HG02943 (cell line): ENCODE data around the gene IZUMO4.

Experiments
- ATAC-seq: cut with Tn5 transposase; IDR thresholded peaks from one replicate; pipeline ENCODE4 v1.9.1; 2021; ENCODE audit warnings: mild to moderate bottlenecking, low read depth, moderate library complexity; ENCODE audit not compliant: unreplicated experiment

Gene IZUMO4

DNA sequence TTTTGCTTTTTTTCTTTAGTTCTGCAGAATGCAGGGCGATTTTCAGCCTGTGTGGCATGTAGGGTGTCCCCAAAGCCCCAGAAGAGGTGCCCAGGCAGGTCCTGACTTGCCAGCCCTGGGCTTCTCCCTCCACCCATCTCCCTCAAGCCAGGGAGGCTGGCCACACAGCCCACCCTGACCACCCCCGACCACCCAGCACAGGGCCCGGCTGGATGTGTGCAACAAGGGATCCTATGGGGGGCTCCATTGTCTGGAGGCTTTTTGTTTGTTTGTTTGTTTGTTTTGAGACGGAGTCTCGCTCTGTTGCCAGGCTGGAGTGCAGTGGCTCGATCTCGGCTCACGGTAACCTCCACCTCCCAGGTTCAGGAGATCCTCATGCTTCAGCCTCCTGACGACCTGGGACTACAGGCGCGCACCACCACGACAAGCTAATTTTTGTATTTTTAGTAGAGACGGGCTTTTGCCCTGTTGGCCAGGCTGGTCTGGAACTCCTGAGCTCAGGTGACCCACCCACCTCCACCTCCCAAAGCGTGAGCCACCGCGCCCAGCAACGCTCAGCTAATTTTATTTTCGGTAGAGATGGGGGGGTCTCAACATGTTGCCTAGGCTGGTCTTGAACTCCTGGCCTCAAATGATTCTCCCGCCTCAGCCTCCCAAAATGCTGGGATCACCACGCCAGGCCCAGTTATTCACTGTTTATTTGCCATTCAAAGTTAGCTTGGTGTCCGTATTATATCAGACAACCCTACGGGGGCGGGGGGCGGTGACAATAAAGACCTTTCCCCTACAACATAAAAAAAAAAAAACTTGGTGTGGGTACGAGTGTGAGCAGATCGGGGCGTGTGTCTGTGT lies 37.9 kb upstream of the IZUMO4 start:
- no peak for ATAC-seq

DNA sequence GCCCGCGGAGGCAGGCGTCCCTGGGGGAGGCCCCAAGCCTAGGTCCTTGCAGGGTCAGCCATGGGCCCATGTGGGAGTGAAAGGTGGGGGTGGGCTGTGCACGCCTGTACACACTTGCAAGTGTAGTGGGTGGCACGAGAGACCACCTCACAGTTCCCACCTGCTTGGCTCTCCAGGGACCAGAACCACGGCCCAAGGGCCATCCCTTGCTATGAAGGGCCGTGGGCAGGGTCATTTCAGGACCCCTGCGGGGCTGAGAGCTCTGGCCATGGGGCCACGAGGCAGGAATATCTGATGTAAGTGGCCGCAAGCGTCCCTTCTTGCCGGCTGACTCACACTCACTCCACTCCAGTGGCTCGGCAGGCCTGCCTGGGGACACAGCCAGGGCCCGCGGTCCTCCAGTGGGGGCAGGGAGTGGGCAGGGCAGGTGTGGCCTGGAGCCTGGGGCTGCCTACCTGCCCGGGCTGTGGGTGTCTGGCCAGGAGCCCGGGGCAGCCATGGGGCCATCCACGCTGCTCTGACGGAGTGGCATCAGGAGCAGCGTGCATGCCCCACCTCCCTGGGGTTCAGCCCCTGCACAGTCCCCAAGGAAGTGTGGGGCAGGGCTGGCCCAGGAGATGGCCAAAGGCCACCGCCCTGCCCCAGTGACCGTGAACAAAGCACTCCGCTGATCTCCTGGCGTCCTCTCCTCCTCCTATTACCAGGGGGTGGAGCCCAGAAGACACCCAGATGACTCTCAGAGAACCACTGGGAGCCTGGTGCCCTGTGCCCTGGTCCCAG lies 37.1 kb upstream of the IZUMO4 start:
- ATAC-seq = no peak

DNA sequence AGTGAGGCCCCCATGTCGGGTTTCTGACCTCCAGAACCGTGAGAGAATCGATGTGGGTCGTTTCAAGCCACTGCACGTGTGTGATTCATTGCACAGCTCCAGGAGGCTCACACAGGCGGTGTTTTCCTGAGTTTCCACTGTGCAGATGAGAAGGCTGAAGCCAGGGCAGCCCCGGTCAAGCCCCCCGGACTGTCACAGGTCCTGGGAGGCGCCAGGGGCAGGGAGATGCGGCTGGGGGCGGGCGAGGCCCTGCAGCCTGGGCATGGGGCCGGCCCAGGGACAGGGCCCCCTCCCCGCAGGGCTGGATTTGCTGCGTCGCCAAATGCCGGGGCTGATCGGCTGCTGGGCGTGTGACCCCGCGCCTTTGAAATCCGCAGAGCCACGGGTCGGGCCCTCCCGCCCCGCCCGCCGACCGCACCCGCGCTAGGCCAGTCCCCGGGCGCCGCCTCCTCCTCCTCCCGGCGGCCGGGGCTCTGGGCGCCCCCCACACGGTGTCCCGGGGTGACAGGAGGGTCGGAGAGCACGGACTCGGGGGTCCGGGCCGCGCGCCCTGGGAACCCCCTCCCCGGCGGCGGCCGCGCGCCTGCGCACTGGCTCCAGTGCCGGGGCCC lies 35.7 kb upstream of the IZUMO4 start:
- ATAC-seq = peak; percentile 24

GRCh38 chr19:2061495-2062388 lies 35.0 kb upstream of the IZUMO4 start:
- peak; percentile 67 for ATAC-seq

GRCh38 chr19:2062389-2062729 lies 34.4 kb upstream of the IZUMO4 start:
- no peak for ATAC-seq

- no peak for ATAC-seq
Measured at GRCh38 chr19:2062770-2063169, 33.9 kb upstream of the IZUMO4 start.

DNA sequence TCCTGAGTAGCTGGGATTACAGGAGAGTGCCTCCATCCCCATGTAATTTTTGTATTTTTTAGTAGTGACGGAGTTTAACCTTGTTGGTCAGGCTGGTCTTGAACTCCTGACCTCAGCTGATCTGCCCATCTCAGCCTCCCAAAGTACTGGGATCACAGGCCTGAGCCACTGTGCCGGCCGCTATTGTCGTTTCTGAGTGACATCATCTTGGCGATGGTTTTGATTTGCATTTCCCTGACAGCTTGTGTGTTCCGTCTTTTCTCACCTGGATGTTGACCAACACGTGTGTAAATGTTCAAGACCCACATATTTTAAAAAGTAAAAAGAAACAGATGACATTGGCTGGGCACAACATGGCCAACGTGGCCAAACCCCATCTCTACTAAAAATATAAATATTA lies 32.9 kb upstream of the IZUMO4 start:
- no peak for ATAC-seq

DNA sequence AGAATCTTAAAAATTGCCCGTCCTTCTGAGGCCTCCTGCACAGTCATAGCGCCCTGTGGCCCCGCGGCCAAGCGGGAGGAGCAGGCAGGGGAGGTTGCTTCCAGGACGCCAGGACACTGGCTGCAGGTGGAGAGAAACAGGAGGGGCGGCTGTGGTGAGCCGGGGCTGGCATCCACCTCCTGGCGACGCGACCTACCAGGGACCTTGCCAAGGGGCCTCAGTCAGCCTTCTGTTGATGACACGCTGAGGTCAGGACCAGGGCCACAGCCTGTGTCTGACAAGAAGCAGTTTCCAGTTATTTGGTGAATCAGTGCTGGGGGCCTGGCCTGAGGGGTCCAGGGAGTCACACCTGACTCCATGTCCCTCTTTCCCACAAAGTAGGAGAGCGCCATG lies 32.3 kb upstream of the IZUMO4 start:
- ATAC-seq = no peak

- no peak for ATAC-seq
Measured at GRCh38 chr19:2064788-2065524, 31.8 kb upstream of the IZUMO4 start.

DNA sequence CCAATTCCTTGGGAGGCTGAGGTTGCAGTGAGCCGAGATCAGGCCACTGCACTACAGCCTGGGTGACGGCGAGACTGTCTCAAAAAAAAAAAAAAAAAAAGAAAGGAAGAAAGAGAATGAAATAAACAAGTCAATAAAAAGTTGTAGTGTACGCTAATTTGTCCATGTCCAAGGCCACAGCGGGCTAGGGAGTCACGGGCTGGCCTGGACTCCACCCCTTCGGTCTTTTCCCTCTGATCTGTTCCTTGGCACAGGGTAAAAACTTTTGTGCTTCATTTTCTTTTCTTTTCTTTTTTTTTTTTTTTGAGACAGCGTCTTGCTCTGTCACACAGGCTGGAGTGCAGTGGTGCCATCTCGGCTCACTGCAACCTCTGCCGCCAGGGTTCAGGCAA lies 26.3 kb upstream of the IZUMO4 start:
- no peak for ATAC-seq

- ATAC-seq = no peak
Measured at GRCh38 chr19:2070986-2071673, 25.6 kb upstream of the IZUMO4 start.

- ATAC-seq = no peak
Measured at GRCh38 chr19:2072757-2073551, 23.8 kb upstream of the IZUMO4 start.

DNA sequence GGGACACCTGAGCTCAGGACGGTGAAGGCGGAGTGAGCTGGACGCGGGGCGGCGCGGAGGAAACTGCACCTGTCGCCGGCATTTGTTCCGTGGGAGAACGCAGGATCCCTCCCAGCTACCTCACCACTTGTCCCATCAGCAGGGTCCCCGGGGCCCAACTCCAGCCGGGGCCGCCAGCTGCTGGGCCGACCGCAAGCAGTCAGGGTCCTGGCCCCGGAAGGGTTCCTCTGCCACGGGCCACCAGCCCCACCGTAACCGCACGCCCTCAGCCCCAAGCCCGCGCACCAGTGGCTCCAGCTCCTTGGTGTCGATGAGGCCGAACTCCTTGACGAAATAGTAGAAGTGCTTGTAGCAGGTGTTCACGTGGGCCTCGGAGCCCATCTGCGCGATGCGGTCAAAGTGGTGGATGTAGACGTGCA lies 20.2 kb upstream of the IZUMO4 start:
- ATAC-seq = no peak

DNA sequence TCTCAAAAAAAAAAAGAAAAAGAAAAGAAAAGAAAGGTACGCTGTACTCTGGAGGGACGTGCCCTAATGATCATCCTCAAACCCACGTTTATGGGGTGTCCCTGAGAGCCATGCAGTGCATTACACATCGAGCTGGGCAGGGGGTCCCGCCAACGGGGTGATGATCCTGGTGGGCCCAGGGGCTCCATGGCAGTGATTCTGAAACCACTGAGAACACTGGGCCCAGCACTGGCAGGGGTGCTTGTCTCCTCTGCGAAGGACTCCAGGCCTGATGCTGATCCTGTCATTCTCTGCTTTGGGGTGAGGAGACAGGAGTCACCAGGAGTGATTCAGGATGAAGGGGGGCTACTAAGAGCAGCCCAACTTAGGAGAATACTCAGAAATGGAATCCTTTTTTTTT lies 19.3 kb upstream of the IZUMO4 start:
- no peak for ATAC-seq

GRCh38 chr19:2077833-2078619 lies 18.7 kb upstream of the IZUMO4 start:
- ATAC-seq = no peak

DNA sequence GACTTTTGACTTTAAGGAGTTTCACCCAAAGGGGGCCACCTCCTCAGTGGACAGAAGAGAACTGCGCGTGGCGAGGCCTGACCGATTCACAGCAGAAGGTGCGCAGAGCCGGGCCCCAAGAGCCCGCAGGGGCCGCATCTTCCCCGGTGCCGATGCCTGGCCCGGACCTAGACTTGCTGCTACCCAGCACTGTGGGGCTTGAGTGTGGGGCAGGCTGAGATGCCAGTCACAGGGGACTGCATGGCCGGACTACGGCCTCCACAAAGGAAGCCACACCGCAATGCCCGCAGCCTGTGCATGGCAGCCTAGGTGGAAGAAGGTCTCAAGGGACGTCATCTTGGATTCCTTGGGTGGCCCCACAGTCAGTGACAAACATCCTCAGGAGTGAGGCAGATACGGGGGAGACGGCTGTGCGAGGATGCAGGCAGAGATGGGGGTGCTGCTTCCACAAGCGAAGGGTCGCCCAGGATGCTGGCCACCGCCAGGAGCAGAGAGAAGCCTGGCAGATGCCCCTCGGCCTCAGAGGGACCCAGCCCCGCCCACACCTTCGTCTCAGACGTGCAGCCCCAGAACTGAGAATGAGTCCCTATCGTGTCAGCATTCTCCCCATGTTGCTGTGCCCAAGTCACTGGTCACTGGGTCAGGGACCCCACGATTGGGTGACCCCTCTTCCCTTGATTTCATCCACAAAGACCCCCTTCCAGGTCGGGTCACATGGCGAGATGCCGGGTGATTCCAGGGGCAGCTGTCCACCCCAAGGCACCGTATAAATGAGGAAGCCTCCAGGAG lies 17.4 kb upstream of the IZUMO4 start:
- ATAC-seq = no peak

DNA sequence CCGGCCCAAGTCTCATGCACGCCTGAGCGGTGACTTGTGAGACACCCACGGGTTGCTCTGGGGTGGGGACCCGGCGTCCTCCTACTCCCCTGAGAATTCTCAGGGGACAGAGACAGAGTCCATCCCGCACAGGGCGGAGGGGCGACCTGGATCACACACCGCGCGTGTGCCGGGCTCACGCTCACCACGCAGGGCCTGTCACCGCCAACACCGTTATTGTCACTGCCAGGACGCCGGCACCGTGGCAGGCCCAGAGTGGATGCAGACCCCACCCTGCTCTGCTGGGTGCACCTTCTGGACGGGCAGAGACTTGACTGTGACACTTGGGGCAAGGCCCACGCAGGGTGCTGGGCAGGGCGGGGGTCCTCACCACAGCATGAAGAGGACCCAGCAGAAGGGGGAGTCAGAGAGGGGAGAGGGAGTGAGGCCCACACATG lies 16.8 kb upstream of the IZUMO4 start:
- ATAC-seq = no peak
